ENCODE measurements around the gene TUBGCP3.

- TF ChIP-seq POLR2A (IDR thresholded peaks at IDR 0.05), result no peak
- no peak for TF ChIP-seq CTCF (IDR thresholded peaks at IDR 0.05)
These were observed 152.0 kb downstream of the TUBGCP3 start for GRCh38 chr13:112435973-112436372.
